Inflammatory macrophage (primary cell): Measurements from ENCODE around the gene ARHGAP15.

ENCODE experiments used
- DNase-seq, 2 donors: peaks; one replicate each; pipeline ENCODE4 v3.0.0-alpha.2; 2020 to 2022

Gene ARHGAP15

GRCh38 chr2:143640826-143641225, 511.6 kb downstream of the ARHGAP15 start:
- DNase-seq: no peak

DNA sequence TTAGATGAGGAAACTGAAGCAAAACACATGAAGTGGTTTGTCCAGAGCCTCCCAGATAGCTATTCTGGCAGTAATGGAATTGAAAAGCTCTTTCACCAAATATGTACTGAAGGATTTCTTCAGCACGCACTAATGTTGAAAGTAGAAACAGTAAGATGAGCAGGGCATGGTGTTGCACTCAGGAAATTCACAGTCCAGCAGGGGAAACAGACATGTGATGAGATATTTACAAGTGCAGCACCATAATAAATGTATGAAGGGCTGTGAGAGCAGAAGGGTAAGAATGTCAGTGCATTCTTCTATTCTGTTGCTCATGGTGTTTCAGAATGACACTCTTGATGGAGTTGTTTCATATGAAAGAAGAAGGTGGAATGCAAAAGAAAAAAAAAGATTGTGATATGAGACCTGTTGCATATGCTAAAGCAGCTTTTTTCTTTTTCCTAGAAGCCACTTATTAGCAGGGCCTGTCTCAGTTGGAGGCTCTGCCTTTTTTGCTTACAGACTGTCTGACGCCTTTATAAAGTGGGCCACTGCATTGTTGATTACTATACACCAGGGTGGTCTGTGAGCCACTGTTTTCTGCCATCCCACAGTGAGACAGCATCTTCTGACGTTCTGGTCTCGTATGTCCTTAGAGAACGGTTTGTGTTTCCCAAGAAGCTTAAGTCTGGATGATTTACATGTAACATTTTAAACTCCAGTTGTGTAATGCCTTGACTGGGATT, 516.9 kb downstream of the ARHGAP15 start:
- no peak for DNase-seq

DNA sequence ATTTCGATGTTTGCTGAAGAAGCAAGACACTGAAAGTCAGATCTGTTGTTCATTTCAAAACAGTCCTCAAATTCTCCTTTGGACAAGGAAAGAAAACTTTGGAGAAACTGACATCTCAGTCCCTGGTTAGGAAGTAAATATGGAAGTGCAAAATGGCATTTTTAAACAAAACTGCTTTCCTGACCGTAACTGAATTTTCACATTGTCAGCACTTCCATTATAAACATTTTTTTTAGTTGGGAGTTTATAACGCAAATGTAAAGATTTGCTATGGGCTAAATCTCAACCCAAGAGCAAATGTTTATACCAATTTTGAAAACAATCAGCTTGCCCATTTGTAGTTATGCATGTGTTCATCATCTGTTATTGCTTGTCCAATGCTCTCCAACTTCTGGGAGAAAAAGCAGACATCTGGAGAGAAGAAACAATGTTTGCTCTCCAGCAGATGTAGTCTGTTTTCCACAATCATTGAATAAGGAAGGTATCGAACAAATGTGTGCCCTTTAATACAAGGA, 520.1 kb downstream of the ARHGAP15 start:
- DNase-seq: no peak

DNA sequence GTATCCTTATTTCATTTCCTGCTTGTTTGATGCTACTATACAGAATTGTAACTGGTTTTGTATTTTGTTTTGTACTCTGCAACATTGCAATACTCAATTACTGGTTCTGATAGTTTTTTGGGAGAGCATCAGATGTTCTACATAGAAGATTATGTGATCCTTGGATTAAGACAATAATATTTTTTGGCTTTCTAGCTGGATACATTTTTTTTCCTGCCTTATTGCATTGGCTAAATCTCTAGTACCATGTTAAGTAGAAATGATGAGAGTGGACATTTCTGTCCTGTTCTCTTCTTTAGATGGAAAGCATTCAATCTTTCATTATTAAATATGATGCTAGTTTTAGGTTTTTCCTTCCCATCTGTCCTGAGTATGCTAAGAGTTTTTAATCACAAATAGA, 523.5 kb downstream of the ARHGAP15 start:
- DNase-seq: no peak

GRCh38 chr2:143668234-143668633, 539.0 kb downstream of the ARHGAP15 start:
- DNase-seq: no peak

- peak; percentile 36 to 62 for DNase-seq
These were observed 544.8 kb downstream of the ARHGAP15 start for GRCh38 chr2:143674051-143674450.

DNA sequence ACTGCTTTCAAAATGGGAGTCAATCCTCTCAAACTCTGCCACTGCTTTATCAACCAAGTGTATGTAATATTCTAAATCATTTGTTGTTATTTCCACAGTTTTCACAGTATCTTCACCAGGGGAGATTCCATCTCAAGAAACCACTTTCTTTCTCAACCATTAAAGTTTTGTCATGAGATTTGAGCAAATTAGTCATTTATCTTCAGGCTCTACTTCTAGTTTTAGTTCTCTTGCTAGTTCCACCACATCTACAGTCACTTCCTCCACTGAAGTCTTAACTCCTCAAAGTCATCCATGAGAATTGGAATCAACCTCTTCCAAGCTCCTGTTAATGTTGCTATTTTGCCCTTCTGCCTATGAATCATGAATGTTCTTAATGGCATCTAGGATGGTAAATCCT, 545.8 kb downstream of the ARHGAP15 start:
- DNase-seq: peak; percentile 27 to 60

- no peak for DNase-seq
These were observed 550.4 kb downstream of the ARHGAP15 start for GRCh38 chr2:143679617-143680016.

GRCh38 chr2:143680885-143681405, 551.7 kb downstream of the ARHGAP15 start:
- no peak for DNase-seq

DNA sequence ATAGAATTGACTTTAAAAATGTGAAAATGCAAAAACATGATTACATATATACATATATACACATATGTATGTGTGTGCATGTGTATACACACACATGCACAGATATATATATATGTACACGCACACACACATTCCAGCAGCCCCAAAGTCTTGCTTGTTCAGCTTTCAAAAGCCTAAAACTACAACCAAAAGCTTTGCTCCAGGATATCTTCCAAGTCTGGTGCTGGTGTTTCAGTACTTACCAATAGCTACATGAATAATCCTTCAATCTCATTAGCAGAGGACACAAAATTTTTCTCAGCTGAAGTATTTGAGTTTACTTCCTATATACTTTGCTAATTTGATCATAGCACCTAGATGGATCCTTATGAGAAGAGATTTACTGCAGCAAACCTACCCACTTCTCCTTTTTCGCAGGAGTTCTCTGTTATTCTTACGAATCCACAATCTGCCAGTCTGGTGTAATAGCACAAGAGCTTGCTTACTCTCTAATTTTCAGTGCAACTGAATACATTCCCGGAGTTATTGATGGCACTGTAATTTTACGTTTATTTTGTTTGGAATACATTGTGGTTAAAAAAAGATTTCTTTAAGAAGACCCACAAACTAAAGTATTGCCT, 553.3 kb downstream of the ARHGAP15 start:
- DNase-seq: peak; percentile 6 to 18

DNA sequence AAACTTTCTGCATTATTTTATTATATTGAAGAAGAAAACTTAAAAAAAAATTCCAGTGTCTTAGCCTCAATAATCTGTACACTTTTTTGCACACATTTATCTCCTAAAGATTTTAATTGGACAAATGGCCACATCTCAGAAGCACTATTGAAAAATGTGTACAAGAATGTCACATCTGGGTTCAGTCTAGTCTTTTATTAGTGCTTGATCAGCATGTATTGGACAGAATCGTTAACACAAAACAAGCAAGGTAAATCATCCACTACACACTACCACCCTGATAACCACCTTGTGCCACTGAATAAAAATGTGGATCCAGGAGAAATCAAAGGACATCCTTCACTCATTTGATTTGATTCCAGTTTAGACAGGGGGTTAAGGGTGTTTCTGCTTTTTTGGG, 554.8 kb downstream of the ARHGAP15 start:
- no peak for DNase-seq

DNA sequence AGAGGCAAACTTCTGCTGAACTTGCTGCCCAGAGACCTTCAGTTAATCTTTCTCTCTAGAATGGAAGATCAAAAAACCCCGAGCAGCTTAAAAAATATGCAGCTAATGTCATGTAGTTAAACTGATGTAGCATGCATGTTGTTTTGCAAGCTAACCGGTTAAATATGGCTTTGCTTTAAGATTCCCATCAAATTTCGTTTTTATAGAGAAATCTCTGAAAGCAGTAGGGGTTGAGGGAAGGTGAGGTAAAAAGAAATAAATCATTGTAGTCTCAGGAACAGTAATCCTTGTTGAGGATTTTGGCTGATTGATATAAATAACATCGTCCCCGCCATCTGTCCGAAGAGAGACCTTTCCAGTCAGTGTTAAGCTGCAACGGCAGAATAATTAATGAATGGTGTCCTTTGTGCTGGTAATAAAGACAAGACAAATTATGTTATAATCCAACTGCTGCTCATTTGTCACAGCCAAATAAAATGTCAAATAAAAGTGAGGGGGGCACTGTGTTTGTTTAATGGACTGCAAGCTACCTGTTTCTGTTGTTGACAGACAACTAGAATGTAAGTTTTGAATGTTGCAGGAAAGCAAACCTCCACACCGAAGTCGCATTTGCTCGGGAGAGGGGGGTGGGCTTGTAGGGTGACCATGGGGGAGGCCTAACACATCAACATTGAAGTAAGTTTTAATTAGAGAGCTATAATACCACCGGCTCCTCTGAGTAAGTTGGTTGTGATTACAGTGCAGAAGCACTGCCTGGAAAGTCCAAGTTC, 555.5 kb downstream of the ARHGAP15 start:
- no peak for DNase-seq

DNA sequence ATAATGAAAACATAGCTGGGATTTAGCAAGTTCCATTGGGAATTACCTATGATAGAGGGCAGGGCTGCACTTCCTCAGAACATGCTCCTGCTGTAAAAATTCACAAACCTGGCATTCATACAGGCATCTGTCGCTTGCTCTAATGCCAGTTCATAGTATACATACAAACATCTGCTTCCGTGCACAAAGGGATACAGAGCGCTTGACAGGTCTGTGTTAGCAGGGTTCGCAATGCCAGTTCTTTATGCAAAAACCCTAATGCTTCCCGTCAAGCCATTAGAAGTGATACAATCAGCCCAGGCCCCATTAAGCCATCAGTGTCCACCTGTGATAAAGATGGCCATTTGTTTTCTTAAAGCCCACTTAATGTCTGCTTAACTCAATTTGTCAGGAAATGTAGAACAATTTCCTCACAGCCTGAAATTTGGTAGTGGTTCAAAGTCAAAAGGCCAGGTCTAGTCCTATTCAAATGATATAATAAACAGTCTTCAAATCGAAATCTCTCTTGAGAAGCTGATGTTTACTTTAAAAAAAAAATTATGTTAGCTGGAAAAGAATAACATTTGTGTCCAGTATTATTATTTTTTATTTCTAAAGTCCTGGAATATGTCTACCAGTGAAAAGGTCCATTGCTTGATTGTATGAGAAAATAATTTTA, 556.3 kb downstream of the ARHGAP15 start:
- no peak for DNase-seq

- peak; percentile 39 to 54 for DNase-seq
These were observed 557.5 kb downstream of the ARHGAP15 start for GRCh38 chr2:143686585-143687164.

DNA sequence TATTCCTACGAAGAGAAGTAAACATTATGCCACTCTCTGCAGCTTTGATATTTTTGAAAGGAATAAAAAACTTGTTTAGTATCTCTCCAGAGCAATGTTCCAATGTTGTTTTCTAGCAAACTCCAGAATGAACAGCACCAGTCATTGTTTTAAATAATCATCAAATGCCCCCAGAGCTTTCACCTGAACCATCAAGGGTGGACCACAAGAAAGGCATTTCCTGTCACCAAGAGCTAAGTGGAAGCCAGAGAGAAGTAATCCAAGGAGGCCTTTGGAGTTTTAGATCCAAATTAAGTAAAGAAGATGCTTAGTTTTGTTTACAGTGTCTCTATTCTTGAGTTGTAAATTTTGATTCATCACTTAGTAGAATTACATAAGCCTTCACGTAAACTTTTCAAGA, 559.0 kb downstream of the ARHGAP15 start:
- no peak for DNase-seq

DNA sequence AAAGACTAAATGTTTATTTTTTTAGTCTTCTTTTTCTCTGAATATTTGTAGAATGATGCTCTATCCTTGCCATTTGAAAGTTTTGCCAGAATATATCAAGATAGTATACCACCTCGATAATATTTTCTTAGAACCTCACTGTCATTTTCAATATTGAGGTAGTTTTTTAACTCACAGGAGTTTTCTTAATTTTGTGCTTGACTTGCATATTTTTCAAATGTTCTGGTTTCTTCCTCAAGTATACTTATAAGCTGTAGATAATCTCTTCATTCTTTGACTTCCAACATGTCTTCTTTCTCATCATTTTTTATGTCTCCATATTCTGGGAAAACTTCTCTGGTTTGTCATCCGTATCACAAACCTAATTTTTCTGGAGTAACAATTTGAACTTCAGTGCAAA, 559.6 kb downstream of the ARHGAP15 start:
- no peak for DNase-seq

DNA sequence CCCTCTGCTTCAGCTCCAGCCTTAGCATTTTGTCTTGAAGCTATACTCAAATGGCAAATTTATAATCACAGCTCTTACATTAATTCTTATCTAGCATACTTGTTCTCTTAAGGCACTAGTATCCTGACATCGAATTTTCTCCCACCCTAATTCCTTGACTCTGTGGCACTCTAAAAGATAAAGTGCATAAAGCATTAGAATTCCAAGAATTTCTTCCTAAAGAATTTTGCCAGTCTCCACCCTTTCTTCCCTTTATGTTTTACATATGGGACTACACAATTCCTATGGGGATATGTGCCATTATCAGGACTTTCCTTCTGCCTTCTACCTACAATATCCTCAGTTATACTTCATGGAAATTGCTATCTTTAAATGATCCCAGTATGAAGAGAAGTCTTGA, 560.3 kb downstream of the ARHGAP15 start:
- no peak for DNase-seq

DNA sequence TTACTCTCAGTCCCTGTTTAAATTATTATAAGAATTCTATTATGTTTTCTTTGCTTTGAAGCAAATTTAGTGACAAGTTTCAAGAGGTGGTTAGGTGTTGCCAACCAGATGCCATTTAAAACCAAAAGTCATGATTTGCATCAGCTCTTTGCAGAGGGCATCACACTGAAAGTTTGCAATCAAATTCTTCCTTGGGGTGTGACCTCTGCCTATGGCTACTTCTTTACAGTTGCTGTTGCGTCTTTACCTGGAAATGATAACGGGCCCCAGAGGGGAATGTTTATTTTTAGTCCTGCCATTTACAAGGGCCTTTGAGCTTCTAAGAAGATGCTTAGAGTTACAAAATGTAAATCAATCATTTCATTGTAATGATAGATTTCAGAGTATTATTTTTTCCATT, 561.0 kb downstream of the ARHGAP15 start:
- no peak for DNase-seq

GRCh38 chr2:143691121-143691520, 561.9 kb downstream of the ARHGAP15 start:
- no peak for DNase-seq

DNA sequence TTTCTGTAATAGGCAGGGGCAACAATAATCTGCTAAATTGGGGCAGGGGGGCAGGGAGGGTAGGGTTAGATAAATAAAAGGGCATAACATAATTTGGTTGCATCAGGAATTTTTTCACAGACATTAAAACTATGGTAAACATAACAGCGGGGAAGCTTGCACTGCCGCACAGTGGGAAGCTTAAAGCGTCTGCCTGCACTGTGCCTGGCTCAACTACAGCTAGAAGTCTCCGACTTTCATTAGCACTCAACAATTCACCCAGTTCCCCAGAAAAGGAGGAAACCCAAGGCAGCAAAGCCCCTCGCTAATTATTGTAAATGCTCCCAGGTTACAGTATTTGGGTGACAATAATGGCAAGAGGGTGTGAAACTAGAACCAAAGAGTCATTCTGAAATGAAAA, 562.9 kb downstream of the ARHGAP15 start:
- DNase-seq: no peak

GRCh38 chr2:143692967-143693366, 563.7 kb downstream of the ARHGAP15 start:
- DNase-seq: no peak

- no peak for DNase-seq
These were observed 565.1 kb downstream of the ARHGAP15 start for GRCh38 chr2:143694335-143694734.
